Stimulated activated naive CD4-positive, alpha-beta T cell (primary cell): ENCODE results near the gene GSC2.
A peak's percentile ranks its signal among the peaks of the same experiment; 100 is the strongest.

Experiments used
- DNase-seq, 6 experiments: peaks; one replicate each; lab custom pipeline; 2025; lab: John Stamatoyannopoulos, UW

Gene GSC2

DNA sequence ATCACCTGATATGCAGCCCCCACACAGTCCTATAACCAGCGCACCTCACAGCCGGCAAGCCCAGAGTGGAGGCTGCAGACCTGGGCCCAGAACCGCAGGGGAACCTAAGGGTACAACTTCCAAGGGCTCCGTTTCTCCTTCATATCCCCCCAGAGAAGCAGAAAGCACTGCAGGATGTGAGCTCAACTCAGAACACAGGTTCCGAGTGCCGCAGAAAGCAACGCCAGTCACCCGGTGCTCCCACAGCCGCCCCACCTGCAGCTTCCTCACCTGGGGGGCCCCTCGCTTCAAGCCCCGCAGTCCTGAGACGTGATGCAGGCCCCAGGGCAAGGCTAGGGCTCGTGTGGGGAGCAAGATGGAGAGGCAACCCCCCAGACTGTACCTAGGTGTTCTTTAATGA lies 16.5 kb downstream of the GSC2 start:
- DNase-seq = no peak

DNA sequence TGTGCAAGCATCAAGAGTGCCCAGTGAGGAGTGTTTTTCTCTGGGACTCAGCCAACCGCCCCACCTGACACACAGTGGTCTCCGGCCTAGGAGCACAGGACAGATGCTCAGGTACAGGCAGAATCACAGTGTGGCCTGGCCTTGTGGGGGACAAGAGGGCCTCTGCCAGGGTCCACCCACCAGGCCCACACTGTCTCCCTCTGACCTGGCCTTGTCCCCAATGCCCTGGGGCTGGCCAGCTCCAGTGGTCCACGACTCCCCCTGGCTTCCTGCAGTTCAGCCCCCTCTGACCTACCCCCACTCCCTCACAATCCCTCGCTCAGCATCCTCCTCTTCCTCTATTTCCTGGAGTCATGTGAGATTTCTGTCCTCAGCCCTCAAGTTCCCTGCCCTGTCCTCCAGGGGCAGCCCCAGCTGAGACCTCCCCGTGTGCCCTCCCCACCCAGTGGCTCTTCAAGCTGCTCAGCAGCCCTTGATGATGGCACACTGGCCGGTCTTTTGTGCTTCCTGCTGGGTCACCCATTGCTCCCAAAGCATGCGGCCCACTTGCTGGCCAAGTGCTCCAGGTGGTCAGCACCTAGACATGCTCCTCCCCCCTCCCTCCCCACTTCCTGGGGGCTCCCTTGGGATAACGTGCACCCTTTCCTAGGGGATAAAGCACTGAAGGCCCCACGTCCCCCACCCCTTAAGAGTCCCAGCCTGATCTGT lies 17.2 kb downstream of the GSC2 start:
- no peak for DNase-seq

DNA sequence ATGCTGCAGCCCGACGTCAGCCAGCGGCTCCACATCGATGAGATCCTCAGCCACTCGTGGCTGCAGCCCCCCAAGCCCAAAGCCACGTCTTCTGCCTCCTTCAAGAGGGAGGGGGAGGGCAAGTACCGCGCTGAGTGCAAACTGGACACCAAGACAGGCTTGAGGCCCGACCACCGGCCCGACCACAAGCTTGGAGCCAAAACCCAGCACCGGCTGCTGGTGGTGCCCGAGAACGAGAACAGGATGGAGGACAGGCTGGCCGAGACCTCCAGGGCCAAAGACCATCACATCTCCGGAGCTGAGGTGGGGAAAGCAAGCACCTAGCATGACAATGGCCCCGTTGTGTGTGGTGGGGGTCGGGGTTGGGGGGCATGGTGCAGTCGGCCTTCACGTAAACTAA lies 17.9 kb downstream of the GSC2 start:
- no peak for DNase-seq

DNA sequence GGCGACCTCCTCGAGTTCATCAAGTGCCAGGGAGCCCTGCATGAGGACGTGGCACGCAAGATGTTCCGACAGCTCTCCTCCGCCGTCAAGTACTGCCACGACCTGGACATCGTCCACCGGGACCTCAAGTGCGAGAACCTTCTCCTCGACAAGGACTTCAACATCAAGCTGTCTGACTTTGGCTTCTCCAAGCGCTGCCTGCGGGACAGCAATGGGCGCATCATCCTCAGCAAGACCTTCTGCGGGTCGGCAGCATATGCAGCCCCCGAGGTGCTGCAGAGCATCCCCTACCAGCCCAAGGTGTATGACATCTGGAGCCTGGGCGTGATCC lies 18.4 kb downstream of the GSC2 start:
- no peak for DNase-seq

GRCh38 chr22:19130959-19131684 lies 19.0 kb downstream of the GSC2 start, which contains the start of gene TSSK2:
Gene TSSK2 (plus strand): TSS chr22:19131308. CDS start chr22:19131400, 92 bp downstream.
- no peak for DNase-seq

- no peak for DNase-seq
Measured at GRCh38 chr22:19129871-19130270, 20.2 kb downstream of the GSC2 start.

- no peak for DNase-seq
Measured at GRCh38 chr22:19128946-19129727, 21.0 kb downstream of the GSC2 start.

DNA sequence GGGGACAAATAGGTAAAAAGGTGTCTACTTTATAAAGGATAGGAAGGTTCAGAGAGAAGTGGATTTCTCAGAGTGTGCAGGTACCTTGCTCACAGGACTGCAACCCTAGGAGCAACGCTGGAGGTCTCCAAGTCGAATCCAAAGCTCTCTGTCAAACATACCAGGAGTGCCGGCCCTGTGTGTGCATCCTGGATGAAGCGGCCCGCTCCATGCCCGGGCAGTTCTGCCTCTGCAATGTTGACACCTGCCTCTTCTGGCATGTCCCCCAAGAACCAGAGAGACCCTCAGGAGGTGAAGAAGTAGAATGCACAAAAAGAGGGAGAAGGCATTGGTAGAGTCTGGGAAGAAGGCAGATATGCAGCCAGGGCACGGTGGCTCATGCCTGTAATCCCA lies 22.1 kb downstream of the GSC2 start:
- no peak for DNase-seq

DNA sequence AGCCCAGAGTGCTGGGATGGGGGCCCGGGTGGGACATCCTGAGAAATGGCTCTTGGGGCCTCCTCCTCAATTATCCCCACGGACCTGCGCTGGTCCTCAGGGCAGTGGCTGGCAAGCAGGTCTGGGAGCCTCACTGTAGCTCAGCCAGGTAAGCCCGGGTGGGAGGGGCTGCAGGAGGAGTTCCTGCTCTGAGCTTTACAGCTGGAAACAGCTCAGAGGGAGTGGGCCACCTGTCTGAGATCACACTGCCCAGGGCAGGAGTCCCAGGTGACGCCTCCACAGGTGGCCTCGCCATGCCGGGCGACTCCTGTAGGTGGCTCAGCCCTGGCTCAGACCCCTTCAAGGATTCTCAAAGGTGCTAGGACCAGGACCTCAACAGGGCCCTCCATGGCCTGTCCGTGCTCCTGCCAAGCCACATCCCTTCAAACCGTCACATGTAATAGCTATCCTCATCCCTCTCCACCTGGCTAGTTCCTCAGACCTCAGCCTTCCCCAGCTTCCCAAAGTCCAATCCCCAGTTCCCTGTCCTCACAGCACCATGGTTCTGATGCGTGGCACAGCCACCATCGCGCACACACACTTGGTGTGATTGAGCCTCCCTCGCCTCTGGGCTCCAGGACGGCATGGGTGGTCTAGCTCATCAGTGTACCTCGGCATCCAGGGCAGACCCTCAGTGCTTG lies 22.6 kb downstream of the GSC2 start:
- DNase-seq = no peak

DNA sequence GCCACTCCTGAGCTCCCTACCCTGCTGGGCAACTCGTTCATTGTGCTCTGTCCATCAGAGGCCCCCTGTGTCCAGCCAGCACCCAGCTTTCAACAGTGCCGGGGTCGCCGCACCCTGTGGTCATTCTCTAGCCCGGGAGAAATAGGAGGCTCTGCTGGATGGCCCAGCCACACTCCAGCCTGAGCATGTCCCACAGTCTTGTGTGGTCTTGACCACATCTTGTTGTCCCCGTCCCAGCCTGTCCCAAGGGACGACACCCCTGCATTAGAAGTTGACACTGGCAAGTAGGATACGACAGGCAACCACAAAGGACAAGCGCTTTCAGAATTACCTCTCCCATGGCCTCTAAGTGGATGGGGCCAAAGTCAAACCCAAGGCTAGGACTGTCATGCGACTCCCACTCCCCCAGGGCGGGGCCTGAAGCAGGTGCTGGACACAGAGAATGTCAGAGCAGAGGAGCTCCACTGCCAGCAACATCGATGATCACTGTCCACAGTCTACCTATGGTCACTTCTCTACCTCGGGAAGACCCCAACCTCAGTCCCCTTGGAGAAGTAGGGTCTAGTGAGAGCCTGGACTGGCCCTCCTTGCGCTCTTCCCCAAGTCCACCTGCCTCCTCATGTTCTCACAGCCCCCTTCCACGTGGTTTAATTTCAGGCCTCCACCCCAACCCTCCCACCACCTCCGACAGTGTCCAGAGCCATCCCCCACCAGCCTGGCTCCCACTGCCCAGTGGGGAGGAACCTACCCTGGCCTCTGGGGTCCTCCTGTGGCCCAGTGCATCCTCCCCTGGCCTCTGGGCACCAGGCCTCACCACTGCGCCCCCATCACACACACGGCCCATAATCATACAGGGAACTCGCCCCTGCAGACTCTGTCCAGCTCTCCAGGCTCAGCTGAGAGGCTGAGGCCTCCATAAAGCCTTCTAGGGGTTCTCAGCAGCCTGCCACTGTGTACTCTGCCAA lies 23.5 kb downstream of the GSC2 start:
- DNase-seq = no peak

DNA sequence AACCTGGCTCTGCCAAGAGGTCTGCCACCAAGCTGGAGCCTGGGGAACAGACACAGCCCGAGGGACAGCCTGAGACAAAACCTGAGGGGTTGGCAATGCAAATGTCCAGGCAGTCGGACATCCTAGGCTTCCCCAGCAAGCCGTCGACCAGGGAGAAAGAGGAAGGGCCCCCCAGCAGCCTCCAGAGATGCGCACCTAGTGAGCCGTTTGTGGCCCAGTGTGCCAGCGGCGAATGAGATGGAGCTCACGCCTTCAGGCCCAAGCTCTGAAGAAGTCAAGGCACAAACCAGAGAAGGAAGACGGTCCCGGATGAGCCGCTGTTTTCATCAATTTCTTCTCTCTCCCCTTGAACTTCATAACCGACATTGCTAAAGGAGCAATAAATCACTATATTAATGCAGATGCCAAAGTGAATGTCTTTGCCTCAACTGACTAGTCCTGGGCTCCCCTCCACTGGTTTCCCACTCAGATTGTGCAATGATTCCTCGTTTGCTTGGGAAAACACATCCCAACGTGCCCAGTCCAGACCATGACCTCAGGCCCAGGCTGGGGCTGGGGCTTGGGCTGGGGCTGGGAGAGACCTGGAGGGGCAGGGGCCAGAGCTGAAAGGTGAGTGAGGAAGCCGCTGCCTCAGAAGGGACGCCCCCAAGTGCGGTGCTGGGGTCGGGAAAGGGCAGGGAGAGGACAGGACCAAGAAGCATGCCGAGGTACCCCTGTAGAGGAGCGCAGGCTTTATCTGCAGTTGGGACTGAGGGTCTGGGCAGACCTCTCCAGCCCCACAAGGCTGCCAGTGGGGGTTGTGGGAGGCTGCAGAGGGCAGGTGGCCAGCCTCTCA lies 24.4 kb downstream of the GSC2 start:
- no peak for DNase-seq

DNA sequence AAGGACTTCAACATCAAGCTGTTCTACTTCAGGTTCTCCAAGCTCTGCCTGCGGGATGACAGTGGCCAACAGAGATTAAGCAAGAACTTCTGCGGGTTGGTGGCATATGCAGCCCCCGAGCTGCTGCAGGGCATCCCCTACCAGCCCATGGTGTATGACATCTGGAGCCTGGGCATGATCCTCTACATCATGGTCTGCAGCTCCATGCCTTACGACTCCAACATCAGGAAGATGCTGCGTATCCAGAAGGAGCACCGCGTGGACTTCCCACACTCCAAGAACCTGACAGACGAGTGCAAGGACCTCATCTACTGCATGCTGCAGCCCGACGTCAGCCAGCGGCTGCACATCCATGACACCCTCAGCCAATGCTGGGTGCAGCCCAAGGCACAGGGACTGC lies 25.1 kb downstream of the GSC2 start:
- DNase-seq = no peak

- DNase-seq = no peak
Measured at GRCh38 chr22:19124377-19124776, 25.7 kb downstream of the GSC2 start.

DNA sequence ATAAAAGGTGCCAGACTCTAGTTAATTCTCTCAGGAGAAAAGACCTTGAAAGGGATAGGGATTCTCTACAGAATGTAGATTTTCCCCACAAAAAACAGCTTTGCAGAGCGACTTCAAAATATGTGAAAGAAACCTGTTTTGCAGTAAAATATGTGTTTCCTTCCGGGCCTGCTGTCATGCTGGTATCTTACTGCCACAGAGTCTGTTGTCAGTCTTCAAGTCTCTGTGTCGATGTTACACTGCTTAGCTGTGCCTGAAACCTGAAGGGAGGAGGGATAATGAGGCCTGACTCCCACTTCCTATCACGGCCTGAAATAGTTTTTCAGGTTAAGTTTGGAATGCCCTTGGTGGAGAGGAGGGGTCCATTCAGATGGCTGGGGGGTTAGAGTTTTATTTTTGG lies 26.2 kb downstream of the GSC2 start:
- no peak for DNase-seq

GRCh38 chr22:19122752-19123492 lies 27.2 kb downstream of the GSC2 start:
- DNase-seq = no peak

GRCh38 chr22:19122143-19122751 lies 27.8 kb downstream of the GSC2 start, which contains the start of gene DGCR2:
Gene DGCR2 (minus strand): TSS chr22:19122412. CDS start chr22:19122206, 206 bp downstream.
- DNase-seq = peak; percentile 93 to 97 (median 94)

- peak in 4 of 6 experiments; percentile 32 to 51 (median 42) for DNase-seq
Measured at GRCh38 chr22:19121631-19122142, 28.4 kb downstream of the GSC2 start.

GRCh38 chr22:19120829-19121630 lies 29.1 kb downstream of the GSC2 start:
- DNase-seq = no peak
